GM12801 (cell line): ENCODE data around the gene LHX2.

Experiments used
- CTCF ChIP-seq: IDR thresholded peaks from one replicate; pipeline ENCODE4 v1.5.1; 2011; ENCODE audit warnings: control low read depth; ENCODE audit not compliant: insufficient read length; ENCODE audit errors: extremely low read depth

Gene LHX2

DNA sequence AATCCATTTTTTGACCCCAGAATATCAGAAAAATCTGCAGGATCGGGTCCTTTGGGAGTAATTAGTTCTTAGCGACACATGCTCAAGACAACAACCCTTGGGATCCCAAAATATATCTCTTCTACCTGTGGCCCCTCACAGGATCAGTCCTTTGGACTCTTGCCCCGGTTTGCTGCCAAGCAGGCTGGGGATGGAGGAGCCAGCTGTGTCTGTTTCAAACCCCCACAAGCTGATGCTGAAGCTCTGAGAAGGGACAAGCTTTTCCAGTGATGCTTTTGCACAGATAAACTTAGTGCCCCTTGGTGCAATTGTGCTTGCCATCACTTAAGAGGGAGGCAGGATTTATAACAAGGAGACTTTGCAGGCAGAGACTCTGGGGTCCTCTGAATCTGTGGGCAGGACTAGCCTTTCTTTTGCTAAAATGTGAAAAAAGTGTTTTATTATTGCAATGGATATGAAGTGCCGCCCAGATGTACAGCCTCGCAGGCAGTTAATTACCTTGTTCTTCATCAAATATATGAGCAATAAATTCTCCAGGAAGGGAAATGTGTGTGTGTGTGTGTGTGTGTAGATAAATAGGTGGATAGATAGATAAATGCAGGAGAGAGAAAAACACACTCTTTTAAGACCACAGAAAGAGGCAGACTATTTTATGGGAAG is 9.6 kb upstream of the LHX2 start:
- TF ChIP-seq CTCF: no peak

DNA sequence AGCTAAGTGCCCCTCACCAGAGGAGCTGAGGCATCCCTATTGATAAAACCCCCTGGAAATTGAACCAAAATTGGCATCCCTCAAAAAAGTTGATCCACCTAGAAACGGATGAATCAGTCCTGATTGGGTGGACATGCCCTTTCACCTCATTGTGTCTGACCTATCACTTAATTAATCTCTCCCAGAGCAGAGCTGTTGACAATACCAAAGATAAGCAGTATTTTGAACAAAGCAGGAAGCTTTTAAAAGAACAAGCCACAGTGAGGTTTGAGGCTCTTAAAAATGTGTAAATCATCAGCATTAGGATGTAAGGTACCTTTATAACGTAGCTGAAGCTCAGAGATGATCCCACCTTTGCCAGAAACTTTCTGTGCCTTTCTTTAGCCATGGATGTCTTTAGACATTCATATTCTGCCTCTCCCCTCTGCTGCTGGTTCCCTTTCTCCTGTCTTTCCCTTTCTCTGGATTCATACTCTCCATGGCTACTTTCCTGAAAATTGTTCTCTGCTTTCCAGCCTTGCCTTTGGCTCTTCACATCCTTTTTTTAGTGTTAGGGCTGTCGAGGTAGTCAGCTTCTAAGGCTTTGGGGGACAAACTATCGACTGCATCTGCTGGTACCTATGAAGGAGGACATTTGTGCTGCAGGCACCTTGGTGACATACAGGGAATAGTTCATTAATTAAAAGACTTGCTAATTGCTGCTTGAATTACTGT is 7.8 kb upstream of the LHX2 start:
- no peak for TF ChIP-seq CTCF

DNA sequence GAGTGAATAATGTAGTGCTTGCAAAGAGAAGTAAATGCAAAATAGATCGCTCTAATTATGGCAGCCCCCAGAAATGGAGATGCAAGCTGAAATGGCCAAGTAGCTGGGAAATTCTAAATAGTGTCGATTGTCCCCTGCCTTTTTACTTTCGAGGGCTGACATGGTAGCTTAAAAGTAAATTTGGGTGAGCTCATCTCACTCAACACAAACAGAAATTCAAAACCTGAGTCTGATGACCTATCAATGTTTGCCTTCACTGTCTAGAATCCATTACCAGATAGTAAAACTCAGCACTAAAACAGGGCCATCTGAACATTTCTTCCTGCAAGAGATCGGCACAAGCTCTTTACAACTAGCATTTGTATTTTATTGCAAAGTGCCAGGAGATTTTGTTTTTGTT is 7.0 kb upstream of the LHX2 start:
- no peak for TF ChIP-seq CTCF

- TF ChIP-seq CTCF: no peak
These were observed 6.4 kb upstream of the LHX2 start for GRCh38 chr9:124005029-124005771.

GRCh38 chr9:124006448-124007361 is 4.9 kb upstream of the LHX2 start:
- no peak for TF ChIP-seq CTCF

DNA sequence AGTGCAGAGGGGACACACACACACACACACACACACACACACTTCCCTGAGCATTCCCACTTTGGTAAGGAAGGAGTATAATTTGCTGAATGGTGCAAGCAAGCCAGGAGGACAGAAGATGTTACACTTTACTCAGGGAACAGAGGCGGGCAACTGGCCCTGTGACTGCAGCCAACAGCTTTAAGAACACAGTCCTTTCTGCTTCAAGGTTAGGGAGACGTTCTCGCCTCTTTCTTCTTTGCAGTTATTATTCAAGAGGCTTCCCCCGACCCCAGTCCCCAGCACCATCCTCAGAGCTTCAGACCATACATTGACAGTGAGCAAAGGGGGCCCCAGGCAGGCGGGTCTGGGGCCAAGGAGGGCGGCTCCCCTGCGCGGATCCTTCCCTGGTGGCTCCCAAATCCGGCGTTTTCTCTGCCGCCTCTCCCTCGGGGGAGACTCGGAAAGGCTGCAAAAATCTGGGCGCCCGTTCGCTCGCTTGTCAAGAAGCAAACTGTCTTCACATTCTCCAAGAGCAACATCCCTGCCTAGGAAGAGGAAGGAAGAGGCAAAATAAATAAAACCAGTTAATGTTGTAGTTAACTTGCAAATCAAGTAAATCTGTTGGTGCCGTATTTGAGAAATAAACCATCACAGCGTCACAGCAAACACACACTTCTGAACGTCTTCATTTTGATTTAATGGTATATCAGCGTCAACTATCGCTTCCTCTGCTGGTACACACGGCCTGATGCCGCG is 3.8 kb upstream of the LHX2 start:
- TF ChIP-seq CTCF: no peak
